Lower lobe of right lung (tissue), 2 donors: ENCODE results near the gene ISCA2. TPM values are rescaled to one million over a fixed set of nuclear protein-coding genes. Genes with fewer than 3 reads are reported as not detected.

ENCODE experiments used
- ATAC-seq, 2 donors: fragments of 200-7000 bp; cut with Tn5 transposase; one replicate each; pipeline ENCODE4 v1.9.1; 2020 to 2022; ENCODE audit warnings: mild to moderate bottlenecking in 2 of 2, moderate library complexity in 2 of 2
- DNase-seq: peaks from one replicate; pipeline ENCODE4 v3.0.0-alpha.2; 2020
- H3K27ac ChIP-seq: fragments of 200-600 bp; one replicate; pipeline ENCODE4 v1.8.0; 2022
- H3K27me3 ChIP-seq: fragments of 200-600 bp; one replicate; pipeline ENCODE4 v1.8.0; 2022; ENCODE audit warnings: low read depth
- H3K36me3 ChIP-seq: fragments of 200-600 bp; one replicate; pipeline ENCODE4 v1.8.0; 2022; ENCODE audit warnings: mild to moderate bottlenecking
- H3K4me1 ChIP-seq: fragments of 200-600 bp; one replicate; pipeline ENCODE4 v1.8.0; 2022
- H3K4me3 ChIP-seq: fragments of 200-600 bp; one replicate; pipeline ENCODE4 v1.8.0; 2022; ENCODE audit warnings: mild to moderate bottlenecking
- H3K9me3 ChIP-seq: fragments of 200-600 bp; one replicate; pipeline ENCODE4 v1.8.0; 2022
- intact Hi-C: fragments of 100-400 bp; cut with DNase I; formaldehyde crosslinking; loops from one replicate; pipeline ENCODE4 v1.11.0; 2022
- total RNA-seq: library from RNA; stranded (reverse); fragmentation: NEBNext Ultra II Directional; extraction: Animal tissue kit (Norgen Biotek cat#: 25700); gene quantifications from one replicate; pipeline ENCODE4 v1.2.1, GENCODE V29; 2021
- TF ChIP-seq, protein P1 (sequence below): fragments of 200-600 bp; IDR thresholded peaks from one replicate; pipeline ENCODE4 v1.8.0; 2022; ENCODE audit warnings: antibody characterized with exemption, mild to moderate bottlenecking
- donor health status: DM: no; HTN: yes; CAD: no; lungs with severe emphysema.

Gene ISCA2
- total RNA-seq, 1 donor from 2014 or later, result 23.4 TPM

DNA sequence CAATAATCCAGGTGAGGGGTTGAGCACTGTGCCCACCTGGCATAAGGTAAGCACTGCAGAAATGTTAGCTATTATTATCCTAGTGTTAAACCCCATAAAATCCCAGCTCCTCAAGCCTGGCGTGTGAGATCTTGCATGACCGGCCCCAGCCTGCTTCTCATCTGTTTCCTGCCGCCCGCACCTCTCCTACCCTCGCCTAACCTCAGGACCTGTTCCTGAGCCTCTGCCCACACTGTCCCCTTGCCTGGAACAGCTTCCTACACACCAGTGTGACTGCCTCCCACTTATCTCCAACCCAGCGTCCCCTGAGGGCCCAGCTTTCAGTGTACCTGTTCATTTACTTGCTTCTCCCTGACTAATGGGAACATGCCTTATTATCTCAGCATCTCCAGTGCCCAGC is 24.7 kb downstream of the ISCA2 start:
- Histone ChIP-seq H3K4me1 (peaks cover 17% of the 10 kb centered on the region), H3K27me3 (no peaks in the 10 kb centered on the region), H3K27ac (no peak overlapping the region), H3K9me3 (no peaks in the 10 kb centered on the region), H3K4me3 (no peak overlapping the region), H3K36me3 (peaks cover 18% of the 10 kb centered on the region)
- TF ChIP-seq, protein P1, sequence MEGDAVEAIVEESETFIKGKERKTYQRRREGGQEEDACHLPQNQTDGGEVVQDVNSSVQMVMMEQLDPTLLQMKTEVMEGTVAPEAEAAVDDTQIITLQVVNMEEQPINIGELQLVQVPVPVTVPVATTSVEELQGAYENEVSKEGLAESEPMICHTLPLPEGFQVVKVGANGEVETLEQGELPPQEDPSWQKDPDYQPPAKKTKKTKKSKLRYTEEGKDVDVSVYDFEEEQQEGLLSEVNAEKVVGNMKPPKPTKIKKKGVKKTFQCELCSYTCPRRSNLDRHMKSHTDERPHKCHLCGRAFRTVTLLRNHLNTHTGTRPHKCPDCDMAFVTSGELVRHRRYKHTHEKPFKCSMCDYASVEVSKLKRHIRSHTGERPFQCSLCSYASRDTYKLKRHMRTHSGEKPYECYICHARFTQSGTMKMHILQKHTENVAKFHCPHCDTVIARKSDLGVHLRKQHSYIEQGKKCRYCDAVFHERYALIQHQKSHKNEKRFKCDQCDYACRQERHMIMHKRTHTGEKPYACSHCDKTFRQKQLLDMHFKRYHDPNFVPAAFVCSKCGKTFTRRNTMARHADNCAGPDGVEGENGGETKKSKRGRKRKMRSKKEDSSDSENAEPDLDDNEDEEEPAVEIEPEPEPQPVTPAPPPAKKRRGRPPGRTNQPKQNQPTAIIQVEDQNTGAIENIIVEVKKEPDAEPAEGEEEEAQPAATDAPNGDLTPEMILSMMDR, result no peak
- ATAC-seq (no peak), DNase-seq (peak; percentile 32)
- intact Hi-C loops, result no loop called here

DNA sequence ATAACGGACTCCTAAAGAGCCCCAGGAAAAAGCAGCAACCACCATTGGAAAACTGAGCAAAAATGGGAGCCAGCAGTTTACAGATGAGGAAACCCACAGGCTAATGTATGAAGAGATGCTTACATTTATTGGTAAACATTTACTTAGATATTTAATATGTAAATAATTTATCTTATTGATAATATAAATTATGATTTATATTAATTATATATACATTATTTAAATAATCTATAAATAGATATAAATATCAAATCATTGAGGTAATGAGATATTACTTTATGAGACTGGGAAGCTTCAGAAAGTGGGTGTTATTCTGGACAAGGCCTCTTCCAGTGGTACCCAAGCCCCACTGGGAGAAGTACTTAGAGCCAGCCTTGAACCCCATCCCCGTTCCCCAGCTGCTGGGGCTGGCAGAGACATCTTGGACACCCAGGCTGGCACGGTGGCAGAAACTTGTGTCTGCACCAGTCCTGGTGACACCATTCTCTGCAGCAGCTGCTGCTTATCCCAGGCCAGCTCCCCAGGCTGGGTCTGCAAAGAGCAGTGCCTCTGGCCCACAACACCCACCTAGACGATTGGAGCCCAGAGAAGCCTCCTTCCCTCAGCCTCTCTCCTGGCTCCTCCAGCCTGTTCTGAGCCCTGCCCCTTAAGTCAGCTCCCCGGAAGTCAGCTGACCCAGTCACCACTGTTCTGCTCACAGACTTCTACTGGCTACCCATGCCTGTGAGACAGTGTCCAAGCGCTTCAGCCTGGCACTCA is 25.9 kb downstream of the ISCA2 start:
- DNase-seq, result peak; percentile 26
- TF ChIP-seq, protein P1, result no peak
- H3K4me3 ChIP-seq, result no peak overlapping the region
- intact Hi-C loops, result no loop called here
- no peaks in the 10 kb centered on the region for H3K27me3 ChIP-seq
- no peaks in the 10 kb centered on the region for H3K9me3 ChIP-seq
- ATAC-seq, result no peak
- no peak overlapping the region for H3K27ac ChIP-seq
- H3K36me3 ChIP-seq, result peaks cover 18% of the 10 kb centered on the region
- H3K4me1 ChIP-seq, result peaks cover 7% of the 10 kb centered on the region

DNA sequence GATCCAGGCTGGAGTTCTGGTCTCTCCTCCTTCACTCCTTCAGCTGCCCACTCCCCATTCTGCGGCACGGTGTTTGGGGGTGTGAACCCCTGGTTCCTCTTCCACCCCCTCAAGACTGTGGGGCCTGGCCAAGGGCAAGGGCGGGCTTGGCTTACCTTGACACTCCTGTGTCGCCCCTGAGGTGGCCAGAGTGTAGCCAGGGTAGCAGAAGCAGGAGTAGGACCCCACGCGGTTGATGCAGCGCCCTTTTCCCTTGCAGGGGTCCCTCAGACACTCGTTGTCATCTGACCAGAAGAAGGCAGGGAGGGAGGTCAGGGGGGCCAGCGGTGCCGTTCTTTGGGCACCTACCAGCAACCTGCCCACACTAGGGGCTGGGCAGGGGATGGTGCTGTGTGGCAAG is 28.2 kb downstream of the ISCA2 start:
- intact Hi-C loops, result no loop called here
- H3K27ac ChIP-seq, result no peak overlapping the region

DNA sequence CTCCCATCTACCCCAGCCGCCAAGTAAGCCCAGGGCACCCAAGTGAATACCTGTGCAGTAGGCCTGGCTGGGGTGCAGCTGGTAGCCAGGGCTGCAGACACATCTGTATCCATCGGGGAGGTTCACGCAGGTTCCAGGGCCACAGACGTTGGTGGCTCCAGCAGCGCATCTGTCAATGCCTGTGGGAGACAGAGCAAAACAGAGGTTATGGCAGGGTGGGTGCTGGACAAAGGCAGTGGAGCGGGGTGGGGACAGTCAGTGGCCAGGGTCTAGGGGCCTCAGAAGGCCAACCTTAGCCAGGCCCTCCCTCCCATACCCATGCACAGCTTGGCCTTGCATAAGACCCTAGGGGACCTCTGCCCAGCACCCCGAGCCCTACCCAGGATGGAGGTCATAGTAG is 29.2 kb downstream of the ISCA2 start:
- intact Hi-C loops, result no loop called here
- DNase-seq (peak; percentile 21), ATAC-seq (no peak)
- TF ChIP-seq, protein P1, result no peak
- H3K27ac ChIP-seq, result no peak overlapping the region
- H3K36me3 ChIP-seq, result peaks cover 10% of the 10 kb centered on the region
- peaks cover 9% of the 10 kb centered on the region for H3K4me1 ChIP-seq
- no peaks in the 10 kb centered on the region for H3K9me3 ChIP-seq
- no peaks in the 10 kb centered on the region for H3K27me3 ChIP-seq
- H3K4me3 ChIP-seq, result no peak overlapping the region

More for the DNA sequence above, 28.2 kb downstream of the ISCA2 start:
- Histone ChIP-seq H3K27me3 (no peaks in the 10 kb centered on the region), H3K9me3 (no peaks in the 10 kb centered on the region), H3K4me3 (no peak overlapping the region), H3K36me3 (peaks cover 13% of the 10 kb centered on the region), H3K4me1 (peaks cover 9% of the 10 kb centered on the region)
- TF ChIP-seq, protein P1, result no peak
- peak; percentile 28 for DNase-seq
- no peak for ATAC-seq

DNA sequence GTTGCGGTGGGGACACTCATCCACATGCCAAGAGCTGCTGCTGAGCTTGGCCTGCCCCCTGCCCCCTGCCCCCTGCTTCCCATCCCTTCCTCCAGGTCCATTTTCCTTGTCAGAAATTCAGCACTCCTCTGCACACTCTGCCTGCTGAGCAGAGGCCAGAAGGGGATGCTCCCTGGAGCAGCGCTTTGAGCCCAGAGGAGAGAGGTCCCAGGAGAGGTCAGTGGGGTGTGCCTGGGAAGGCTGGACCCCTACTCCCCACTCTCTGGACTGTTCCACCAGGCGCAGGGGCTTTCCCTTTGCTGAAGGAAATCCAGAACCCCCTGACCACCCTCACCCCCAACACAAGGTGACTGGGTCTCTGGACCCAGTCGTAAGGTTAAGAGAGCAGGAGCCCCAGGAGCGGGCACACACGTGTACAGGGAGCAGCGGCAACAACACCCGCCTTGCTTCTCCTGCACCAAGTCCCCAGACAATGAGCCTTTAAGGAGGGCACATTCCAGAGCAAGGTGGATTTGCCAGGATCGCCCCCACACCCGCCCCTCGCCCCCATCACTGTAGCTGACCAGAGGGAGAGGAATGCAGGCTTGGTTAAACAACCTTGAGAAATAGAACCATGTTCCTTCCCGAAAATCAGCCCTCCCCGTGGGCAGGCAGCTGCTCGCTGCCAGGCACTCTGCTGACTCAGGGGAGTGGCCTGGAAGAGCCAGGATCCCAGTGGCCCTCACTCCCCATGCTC is 30.7 kb downstream of the ISCA2 start:
- no peak for DNase-seq
- H3K27me3 ChIP-seq, result no peaks in the 10 kb centered on the region

More for the DNA sequence above, 30.7 kb downstream of the ISCA2 start:
- no peak overlapping the region for H3K27ac ChIP-seq
- H3K4me3 ChIP-seq, result no peak overlapping the region
- TF ChIP-seq, protein P1, result no peak
- intact Hi-C loops, result no loop called here
- H3K36me3 ChIP-seq, result peaks cover 16% of the 10 kb centered on the region
- no peaks in the 10 kb centered on the region for H3K9me3 ChIP-seq
- ATAC-seq, result peak; percentile 22 to 27
- peaks cover 9% of the 10 kb centered on the region for H3K4me1 ChIP-seq
